GM21576 (cell line): ENCODE measurements around the gene SMIM5.

Experiments
- ATAC-seq: cut with Tn5 transposase; IDR thresholded peaks from one replicate; pipeline ENCODE4 v1.9.1; 2021; ENCODE audit warnings: mild to moderate bottlenecking, moderate library complexity; ENCODE audit not compliant: unreplicated experiment

The SMIM5 gene

DNA sequence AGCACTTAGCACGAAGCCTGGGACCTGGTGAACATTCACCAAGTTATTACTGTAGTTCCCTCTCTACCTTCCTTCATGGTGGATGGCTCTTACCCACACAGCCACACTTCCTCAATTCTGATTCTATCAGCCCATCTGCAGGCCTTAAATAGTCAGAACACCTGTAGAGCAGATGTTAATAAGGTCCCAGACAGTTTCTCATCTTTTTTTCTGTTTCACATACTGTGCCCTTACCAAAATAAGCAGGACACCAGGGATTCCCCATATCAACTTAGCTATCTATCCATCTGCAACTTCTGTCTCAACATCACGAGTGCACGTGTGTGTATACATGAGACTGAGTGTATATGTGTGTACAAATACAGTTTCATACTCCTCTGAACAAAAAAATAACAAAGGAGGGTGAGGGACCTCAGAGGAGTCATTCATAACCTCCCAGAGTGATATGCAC, 30.9 kb downstream of the SMIM5 start:
- ATAC-seq, result peak; percentile 77

DNA sequence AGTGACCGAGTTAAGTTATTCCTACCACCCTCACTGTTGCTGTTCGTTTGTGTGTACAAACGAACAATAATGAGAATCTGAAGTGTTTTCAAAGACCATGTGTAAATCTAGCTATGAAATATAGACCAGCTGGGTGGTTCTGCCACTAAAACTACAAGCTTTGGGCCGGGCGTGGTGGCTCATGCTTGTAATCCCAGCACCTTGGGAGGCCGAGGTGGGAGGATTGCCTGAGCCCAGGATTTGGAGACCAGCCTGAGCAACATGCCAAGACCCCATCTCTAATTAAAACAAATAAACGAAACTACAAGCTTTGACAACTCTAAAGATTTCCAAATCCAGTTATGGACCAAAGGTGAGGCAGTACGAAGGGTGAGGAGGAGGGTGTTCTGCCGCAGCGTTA, 32.7 kb downstream of the SMIM5 start:
- ATAC-seq, result no peak

- peak; percentile 66 for ATAC-seq
Observed at GRCh38 chr17:75666959-75667790, 33.9 kb downstream of the SMIM5 start, which contains the start of the genes RECQL5 and SAP30BP. Gene RECQL5, minus strand, starts transcription at chr17:75667154. Its CDS starts 597 bp downstream, at chr17:75666557. Gene SAP30BP, plus strand, starts transcription at chr17:75667338. Its CDS starts 35 bp downstream, at chr17:75667373.

DNA sequence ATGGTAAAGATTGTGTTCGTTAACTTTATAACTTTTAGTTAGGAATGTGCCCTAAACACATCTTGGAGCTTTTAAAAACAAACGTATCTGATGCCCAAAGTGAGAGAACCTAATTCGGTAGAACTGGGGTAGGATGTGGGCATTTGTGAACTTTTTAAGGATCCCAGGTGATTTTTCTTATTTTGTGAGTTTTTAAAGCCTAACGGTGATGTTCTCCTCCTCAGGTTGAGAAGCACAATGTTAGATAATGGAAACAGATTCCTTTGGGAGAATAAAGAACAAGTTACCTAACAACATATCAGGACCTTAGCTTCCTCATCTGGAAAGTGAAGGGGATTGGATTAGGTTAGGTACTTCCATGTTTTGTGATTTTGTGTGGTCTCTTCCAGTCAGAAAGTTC, 34.6 kb downstream of the SMIM5 start:
- no peak for ATAC-seq

GRCh38 chr17:75668489-75668888, 35.3 kb downstream of the SMIM5 start:
- ATAC-seq, result no peak

- ATAC-seq, result no peak
Observed at GRCh38 chr17:75670868-75671267, 37.6 kb downstream of the SMIM5 start.

DNA sequence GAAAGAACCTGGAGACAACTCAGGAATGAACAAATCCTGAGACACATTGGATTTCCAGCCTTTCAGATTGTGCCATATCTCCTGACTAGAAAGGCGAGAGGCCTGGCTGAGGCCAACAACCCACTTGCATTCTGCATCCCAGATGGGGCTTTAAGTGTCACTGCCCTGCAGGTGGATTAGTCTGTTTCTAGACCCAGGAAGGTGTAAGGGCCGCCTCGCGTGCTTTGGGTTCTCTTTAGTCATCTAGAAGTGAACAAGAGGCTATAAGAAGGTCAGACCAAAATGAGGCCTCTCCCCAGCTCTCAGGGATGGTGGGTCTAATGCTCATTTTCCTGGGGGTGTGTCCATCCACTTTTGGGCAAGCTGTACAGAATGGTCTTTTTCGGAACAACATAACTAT, 38.8 kb downstream of the SMIM5 start:
- ATAC-seq, result no peak

DNA sequence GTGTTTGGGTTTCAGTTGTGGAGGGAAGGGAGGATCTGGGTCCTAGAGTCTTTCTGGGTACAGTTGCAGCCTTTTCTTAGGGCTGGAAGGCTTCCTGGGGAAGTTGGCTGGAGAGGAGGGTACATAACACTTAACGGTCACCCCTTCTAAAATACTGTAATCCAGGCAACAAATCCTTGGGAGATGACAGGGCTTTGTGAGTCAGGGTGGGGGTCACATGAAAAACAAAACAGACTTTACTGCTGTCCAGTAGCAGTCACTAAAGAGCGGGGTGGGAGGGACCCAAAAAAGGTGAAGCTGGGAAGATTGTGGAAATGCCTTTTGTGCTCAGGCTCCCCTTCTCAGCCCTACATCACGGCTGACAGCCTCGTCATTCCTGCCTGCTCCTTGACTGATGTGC, 40.3 kb downstream of the SMIM5 start:
- no peak for ATAC-seq

GRCh38 chr17:75676461-75676860, 43.2 kb downstream of the SMIM5 start:
- no peak for ATAC-seq

DNA sequence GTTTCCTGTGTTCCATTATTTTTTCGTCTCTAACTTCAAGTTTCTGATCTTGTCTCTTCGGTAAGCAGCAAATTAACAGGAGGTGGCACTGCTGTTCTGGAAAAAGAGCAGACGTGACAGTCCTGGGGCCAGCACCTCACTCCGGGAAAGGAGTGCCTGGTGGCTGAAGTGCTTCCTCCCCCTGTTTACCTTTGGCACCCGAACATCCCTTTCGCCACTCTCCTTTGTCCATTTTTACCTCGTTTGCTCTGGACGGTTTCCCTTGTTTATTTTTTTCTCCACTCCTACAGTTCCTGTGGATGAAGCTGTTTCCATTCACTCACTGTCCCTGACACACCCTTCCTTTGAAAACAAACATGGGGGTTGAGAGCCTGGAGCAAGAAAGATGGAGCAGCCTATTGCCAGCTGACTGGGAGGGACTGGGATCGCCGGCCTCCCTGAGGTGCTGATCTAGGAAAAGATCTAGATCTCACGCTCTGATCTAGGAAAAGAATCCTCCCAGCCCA, 46.5 kb downstream of the SMIM5 start:
- ATAC-seq, result no peak

GRCh38 chr17:75680431-75680830, 47.2 kb downstream of the SMIM5 start:
- no peak for ATAC-seq

DNA sequence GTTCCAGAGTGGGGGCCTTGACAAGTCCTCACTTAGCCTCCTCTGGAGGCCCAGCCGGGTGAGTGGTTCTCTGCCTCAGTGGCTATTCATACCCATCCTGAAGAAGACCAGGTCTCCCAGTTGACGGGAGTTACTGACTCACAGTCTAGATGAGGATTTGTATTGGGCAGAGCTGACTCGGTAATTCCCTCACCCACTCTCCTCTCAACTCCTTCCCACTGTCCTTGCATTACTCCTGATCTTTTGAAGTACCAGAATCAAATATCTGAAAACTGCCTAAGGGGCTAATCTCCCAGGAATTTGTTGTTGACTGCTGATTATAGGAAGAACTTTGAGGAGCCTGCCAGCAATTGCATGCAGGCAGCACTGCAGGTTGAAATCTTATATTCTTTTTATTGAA, 48.1 kb downstream of the SMIM5 start:
- no peak for ATAC-seq

DNA sequence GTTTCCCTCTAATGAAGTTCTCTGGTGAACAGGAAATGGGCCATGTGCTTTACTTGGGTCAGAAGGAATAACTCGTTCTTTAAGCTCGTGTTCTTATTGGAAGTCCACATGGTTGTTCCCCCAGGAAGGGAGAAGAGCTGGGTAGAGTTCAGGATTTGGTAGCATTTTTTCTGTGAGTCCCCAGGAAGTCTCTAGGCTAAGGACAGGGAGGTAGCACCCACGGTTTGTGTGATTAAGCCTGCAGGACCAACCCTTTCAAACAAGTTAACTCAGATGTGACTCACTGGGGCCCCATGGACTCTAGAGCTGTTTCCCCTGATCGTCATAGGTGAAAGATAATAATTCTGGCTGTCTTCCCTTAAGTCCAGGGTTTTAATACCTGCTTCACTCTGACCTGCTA, 50.3 kb downstream of the SMIM5 start:
- ATAC-seq, result no peak

GRCh38 chr17:75684249-75684648, 51.0 kb downstream of the SMIM5 start:
- ATAC-seq, result no peak

DNA sequence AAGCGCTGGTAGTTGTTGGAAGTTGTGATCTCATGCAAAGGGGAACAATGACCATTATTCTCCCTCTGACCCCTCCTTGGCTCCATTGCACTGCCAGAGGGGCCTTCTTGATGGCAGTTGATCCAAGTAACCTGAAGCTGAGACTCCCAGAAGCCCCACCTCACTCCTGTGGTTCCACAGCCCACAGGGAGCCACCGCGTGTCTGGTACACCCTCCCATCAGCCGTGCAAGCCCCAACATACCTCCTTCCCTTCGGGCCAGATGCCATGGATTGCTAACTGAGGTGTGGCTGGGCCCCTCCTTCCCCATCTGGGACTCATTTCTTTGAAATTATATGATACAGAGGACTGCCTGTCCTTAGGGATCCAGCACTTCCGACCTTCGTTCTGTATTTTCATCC, 51.7 kb downstream of the SMIM5 start:
- no peak for ATAC-seq

DNA sequence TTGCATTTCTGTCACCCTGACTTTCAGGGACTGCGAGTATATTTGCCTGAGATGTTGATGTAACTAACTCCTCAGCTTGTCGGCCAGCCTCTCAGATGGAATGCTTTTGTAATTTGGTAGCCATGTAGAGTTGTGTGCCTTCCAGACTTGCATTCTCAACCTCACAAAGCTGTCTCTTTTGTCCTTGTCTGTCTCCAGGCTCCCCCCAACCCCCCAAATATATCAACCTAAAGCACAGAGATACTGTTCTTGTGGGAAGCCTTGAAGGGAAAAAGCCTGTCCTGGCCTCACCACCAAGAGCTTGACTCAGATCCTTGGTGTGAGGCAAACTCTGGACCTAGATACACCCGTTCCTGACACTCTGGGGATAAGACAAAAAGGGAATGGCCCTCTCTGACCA, 52.3 kb downstream of the SMIM5 start:
- ATAC-seq, result no peak

DNA sequence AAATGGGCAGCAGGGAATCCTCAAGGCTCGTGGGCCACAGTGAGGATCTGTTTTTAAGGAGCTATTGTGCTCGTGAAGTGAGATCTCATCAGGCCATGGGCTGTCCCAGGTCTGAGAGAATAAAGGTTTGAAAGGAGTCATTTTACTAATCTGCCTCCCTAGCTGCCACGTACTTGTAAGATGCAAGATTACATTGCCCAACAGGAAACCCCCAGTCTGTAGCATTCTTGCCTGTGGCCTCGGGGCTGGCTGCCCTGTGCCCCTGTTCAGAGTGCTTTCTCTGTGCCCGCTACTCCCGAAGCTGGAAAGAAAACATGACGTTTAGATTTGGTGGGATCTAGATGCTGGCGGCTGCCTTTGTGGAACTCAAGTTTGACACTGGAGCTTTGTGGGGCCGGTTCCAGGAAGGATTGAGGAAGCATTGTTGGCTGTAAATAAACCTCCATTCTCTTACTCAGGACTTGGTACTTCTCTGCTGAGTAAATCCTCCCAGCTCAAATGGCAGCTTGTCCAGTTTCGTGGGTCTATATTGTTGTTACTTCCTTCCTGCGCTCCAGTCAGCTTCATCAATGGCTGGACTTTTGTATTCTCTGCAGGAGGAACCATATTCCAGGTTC, 55.1 kb downstream of the SMIM5 start:
- ATAC-seq, result no peak

- peak; percentile 46 for ATAC-seq
Observed at GRCh38 chr17:75689441-75689873, 56.2 kb downstream of the SMIM5 start.
